ENCODE data around the gene MLXIP. TPM values are rescaled to one million over a fixed set of nuclear protein-coding genes. Genes with fewer than 3 reads are reported as not detected.

MLXIP gene
- total RNA-seq, 1 donor from 2014 or later, result 39.8 TPM

GRCh38 chr12:122061253-122061652 lies 17.3 kb upstream of the MLXIP start:
- DNase-seq (ENCODE audit: low read depth, low spot score), result no peak
- peaks cover 27% of the 10 kb centered on the region for H3K4me1 Mint-ChIP-seq
- no peak overlapping the region for H3K4me3 Mint-ChIP-seq
- H3K9me3 Mint-ChIP-seq, result no peaks in the 10 kb centered on the region
- H3K36me3 Mint-ChIP-seq (ENCODE audit: low read depth), result peaks cover 9% of the 10 kb centered on the region
- TF ChIP-seq, protein P1, sequence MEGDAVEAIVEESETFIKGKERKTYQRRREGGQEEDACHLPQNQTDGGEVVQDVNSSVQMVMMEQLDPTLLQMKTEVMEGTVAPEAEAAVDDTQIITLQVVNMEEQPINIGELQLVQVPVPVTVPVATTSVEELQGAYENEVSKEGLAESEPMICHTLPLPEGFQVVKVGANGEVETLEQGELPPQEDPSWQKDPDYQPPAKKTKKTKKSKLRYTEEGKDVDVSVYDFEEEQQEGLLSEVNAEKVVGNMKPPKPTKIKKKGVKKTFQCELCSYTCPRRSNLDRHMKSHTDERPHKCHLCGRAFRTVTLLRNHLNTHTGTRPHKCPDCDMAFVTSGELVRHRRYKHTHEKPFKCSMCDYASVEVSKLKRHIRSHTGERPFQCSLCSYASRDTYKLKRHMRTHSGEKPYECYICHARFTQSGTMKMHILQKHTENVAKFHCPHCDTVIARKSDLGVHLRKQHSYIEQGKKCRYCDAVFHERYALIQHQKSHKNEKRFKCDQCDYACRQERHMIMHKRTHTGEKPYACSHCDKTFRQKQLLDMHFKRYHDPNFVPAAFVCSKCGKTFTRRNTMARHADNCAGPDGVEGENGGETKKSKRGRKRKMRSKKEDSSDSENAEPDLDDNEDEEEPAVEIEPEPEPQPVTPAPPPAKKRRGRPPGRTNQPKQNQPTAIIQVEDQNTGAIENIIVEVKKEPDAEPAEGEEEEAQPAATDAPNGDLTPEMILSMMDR (conservative IDR thresholded peaks at IDR 0.05), result no peak
- H3K27me3 Mint-ChIP-seq (ENCODE audit: low read depth), result peaks cover 4% of the 10 kb centered on the region
- H3K27ac Mint-ChIP-seq (ENCODE audit: unreplicated experiment), result no peak overlapping the region

DNA sequence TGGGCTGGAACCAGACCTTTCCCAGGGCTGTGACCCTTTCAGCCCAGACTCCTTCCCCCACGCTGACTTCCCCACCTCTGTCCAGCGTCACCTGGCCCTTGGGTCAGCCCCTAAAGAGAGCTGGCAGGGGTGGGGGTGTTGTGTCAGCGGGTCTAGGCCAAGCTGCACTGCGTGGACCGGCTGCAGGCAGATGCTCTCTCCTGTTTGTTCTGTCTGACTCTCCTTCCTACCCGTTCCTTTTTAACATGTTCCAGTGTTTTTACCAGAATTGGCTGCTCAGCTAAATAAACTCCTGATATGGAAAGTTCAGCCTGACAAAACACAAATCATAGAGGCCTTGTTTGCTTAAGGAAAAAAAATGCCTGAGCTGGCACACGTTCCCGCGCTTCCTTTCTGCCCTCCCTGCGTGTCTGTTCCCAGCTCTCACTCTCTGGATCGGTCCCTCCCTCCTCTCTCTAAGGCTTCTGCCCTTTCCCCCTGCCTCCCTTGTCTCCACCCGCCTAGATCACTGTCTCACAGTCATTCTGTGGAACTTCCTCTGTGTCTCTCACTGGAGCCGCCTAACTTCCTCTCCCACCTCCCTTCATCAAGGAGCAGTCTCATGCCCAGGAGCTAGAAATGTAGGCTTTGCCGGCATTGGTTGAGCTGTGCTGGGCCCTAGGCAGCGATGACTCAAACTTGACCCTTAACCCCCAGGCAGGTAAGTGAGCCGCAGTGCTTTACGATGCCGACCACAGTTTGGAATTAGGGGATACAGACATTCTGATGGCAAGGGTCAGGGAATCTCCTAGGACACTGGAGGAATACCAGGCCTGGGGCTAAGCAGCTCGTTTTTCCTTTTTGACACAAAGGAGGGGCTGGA lies 15.5 kb upstream of the MLXIP start:
- peak overlapping the region; percentile 45 for H3K4me3 Mint-ChIP-seq

GRCh38 chr12:122063694-122064024 lies 14.9 kb upstream of the MLXIP start:
- H3K9me3 Mint-ChIP-seq, result no peaks in the 10 kb centered on the region
- H3K27ac Mint-ChIP-seq (ENCODE audit: unreplicated experiment), result peak overlapping the region; percentile 54
- peak overlapping the region; percentile 45 for H3K4me3 Mint-ChIP-seq
- peaks cover 4% of the 10 kb centered on the region for H3K27me3 Mint-ChIP-seq (ENCODE audit: low read depth)
- peaks cover 7% of the 10 kb centered on the region for H3K36me3 Mint-ChIP-seq (ENCODE audit: low read depth)
- TF ChIP-seq, protein P1 (conservative IDR thresholded peaks at IDR 0.05), result no peak
- no peak for DNase-seq (ENCODE audit: low read depth, low spot score)
- H3K4me1 Mint-ChIP-seq, result peaks cover 40% of the 10 kb centered on the region

More for the DNA sequence above, 15.5 kb upstream of the MLXIP start:
- Mint-ChIP-seq H3K27ac (ENCODE audit: unreplicated experiment) (peak overlapping the region; percentile 54), H3K9me3 (no peaks in the 10 kb centered on the region), H3K36me3 (ENCODE audit: low read depth) (peaks cover 7% of the 10 kb centered on the region), H3K4me1 (peaks cover 35% of the 10 kb centered on the region), H3K27me3 (ENCODE audit: low read depth) (peaks cover 4% of the 10 kb centered on the region)
- DNase-seq (ENCODE audit: low read depth, low spot score), result no peak
- TF ChIP-seq, protein P1 (conservative IDR thresholded peaks at IDR 0.05), result no peak

DNA sequence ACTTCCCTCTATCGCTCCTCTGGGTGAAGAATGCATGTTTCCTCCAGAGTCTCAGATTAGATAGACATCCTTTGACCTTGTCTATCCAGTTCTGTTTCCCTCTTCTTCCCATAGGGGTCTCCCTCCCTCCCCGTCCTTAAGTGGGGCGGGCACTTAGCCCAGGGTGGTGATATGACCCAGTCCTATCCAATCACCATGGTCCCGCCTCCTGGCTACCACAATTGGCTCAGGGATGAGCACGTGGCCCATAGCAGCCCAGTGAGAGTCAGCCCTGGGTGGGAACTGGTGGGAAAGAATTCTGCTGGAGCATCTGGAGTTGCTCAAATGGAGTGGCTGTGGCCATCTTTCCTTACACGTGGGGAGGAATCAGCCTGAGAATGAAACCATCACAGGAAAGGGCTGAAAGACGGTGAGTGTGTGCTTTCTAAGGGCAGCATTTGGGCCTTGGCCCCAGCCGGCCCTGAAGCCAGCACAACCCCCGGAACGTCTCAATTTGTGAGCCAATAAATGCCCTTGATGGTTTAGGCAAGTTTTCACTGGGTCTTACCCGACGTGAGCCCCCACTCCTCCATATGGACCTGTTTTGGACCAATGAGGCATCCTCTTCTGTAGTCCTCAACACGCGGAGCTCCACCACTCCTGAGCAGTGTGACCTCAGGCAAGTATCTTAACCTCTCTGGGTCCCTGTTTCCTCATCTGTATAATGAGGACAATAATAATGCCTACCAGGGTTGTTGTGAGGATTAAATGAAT lies 14.4 kb upstream of the MLXIP start:
- TF ChIP-seq, protein P1 (conservative IDR thresholded peaks at IDR 0.05), result peak; percentile 49
- H3K4me1 Mint-ChIP-seq, result peaks cover 40% of the 10 kb centered on the region
- peak; percentile 59 for DNase-seq (ENCODE audit: low read depth, low spot score)

GRCh38 chr12:122064780-122065588 lies 13.6 kb upstream of the MLXIP start:
- peaks cover 40% of the 10 kb centered on the region for H3K4me1 Mint-ChIP-seq
- TF ChIP-seq, protein P1 (conservative IDR thresholded peaks at IDR 0.05), result no peak
- peak overlapping the region; percentile 81 for H3K27ac Mint-ChIP-seq (ENCODE audit: unreplicated experiment)
- H3K4me3 Mint-ChIP-seq, result peak overlapping the region; percentile 32
- H3K9me3 Mint-ChIP-seq, result no peaks in the 10 kb centered on the region
- H3K27me3 Mint-ChIP-seq (ENCODE audit: low read depth), result peaks cover 4% of the 10 kb centered on the region
- peaks cover 7% of the 10 kb centered on the region for H3K36me3 Mint-ChIP-seq (ENCODE audit: low read depth)
- peak; percentile 30 for DNase-seq (ENCODE audit: low read depth, low spot score)

More for the DNA sequence above, 14.4 kb upstream of the MLXIP start:
- H3K9me3 Mint-ChIP-seq, result no peaks in the 10 kb centered on the region
- H3K4me3 Mint-ChIP-seq, result peak overlapping the region; percentile 45
- peaks cover 4% of the 10 kb centered on the region for H3K27me3 Mint-ChIP-seq (ENCODE audit: low read depth)
- peak overlapping the region; percentile 54 for H3K27ac Mint-ChIP-seq (ENCODE audit: unreplicated experiment)
- peaks cover 7% of the 10 kb centered on the region for H3K36me3 Mint-ChIP-seq (ENCODE audit: low read depth)

All from neural crest cell (in vitro differentiated cells).